Measurements from ENCODE around the gene TMEM61.

The TMEM61 gene

GRCh38 chr1:54945393-54945936, 35.0 kb upstream of the TMEM61 start:
- Histone ChIP-seq H2AFZ (ENCODE audit: low read depth) (peak overlapping the region; percentile 29; the same call in 1 of the 2 replicates), H3K9ac (no peak overlapping the region)

GRCh38 chr1:54947540-54947939, 32.9 kb upstream of the TMEM61 start:
- H3K4me1 ChIP-seq (ENCODE audit: low read depth, poor library complexity, severe bottlenecking) = no peaks in the 10 kb centered on the region
- H3K4me3 ChIP-seq (IDR thresholded peaks at IDR 0.05; ENCODE audit: insufficient read depth, low read depth, low read length) = no peak overlapping the region
- H3K27me3 ChIP-seq (ENCODE audit: insufficient read depth, low read depth) = no peaks in the 10 kb centered on the region
- TF ChIP-seq CTCF (conservative IDR thresholded peaks at IDR 0.05; ENCODE audit: low read depth, low read length) = no peak
- no peak overlapping the region for H3K4me2 ChIP-seq
- no peaks in the 10 kb centered on the region for H3K79me2 ChIP-seq (ENCODE audit: insufficient read depth, low read depth)
- no peaks in the 10 kb centered on the region for H3K36me3 ChIP-seq (ENCODE audit: insufficient read depth)
- H3K9ac ChIP-seq = no peak overlapping the region
- no peak overlapping the region for H3K27ac ChIP-seq
- no peak overlapping the region for H2AFZ ChIP-seq (ENCODE audit: low read depth)
- H4K20me1 ChIP-seq (ENCODE audit: insufficient read depth) = no peaks in the 10 kb centered on the region

More at GRCh38 chr1:54945393-54945936, 35.0 kb upstream of the TMEM61 start:
- no peaks in the 10 kb centered on the region for H3K4me1 ChIP-seq (ENCODE audit: low read depth, poor library complexity, severe bottlenecking)
- H4K20me1 ChIP-seq (ENCODE audit: insufficient read depth) = no peaks in the 10 kb centered on the region
- H3K79me2 ChIP-seq (ENCODE audit: insufficient read depth, low read depth) = no peaks in the 10 kb centered on the region
- H3K4me3 ChIP-seq (IDR thresholded peaks at IDR 0.05; ENCODE audit: insufficient read depth, low read depth, low read length) = no peak overlapping the region
- no peaks in the 10 kb centered on the region for H3K27me3 ChIP-seq (ENCODE audit: insufficient read depth, low read depth)
- no peak overlapping the region for H3K4me2 ChIP-seq
- H3K27ac ChIP-seq = no peak overlapping the region
- H3K36me3 ChIP-seq (ENCODE audit: insufficient read depth) = no peaks in the 10 kb centered on the region
- TF ChIP-seq CTCF (conservative IDR thresholded peaks at IDR 0.05; ENCODE audit: low read depth, low read length) = no peak

GRCh38 chr1:54949053-54949452, 31.4 kb upstream of the TMEM61 start:
- Histone ChIP-seq H3K4me3 (IDR thresholded peaks at IDR 0.05; ENCODE audit: insufficient read depth, low read depth, low read length) (no peak overlapping the region), H3K79me2 (ENCODE audit: insufficient read depth, low read depth) (no peaks in the 10 kb centered on the region), H3K9ac (no peak overlapping the region), H3K27ac (no peak overlapping the region), H3K4me2 (no peak overlapping the region), H3K36me3 (ENCODE audit: insufficient read depth) (no peaks in the 10 kb centered on the region), H3K4me1 (ENCODE audit: low read depth, poor library complexity, severe bottlenecking) (no peaks in the 10 kb centered on the region), H2AFZ (ENCODE audit: low read depth) (no peak overlapping the region), H4K20me1 (ENCODE audit: insufficient read depth) (no peaks in the 10 kb centered on the region), H3K27me3 (ENCODE audit: insufficient read depth, low read depth) (no peaks in the 10 kb centered on the region)
- TF ChIP-seq CTCF (conservative IDR thresholded peaks at IDR 0.05; ENCODE audit: low read depth, low read length) = no peak

- H3K4me3 ChIP-seq (IDR thresholded peaks at IDR 0.05; ENCODE audit: insufficient read depth, low read depth, low read length) = no peak overlapping the region
- no peak overlapping the region for H3K27ac ChIP-seq
- peak overlapping the region; percentile 73 for H2AFZ ChIP-seq (ENCODE audit: low read depth)
Observed at GRCh38 chr1:54950006-54950368, 30.4 kb upstream of the TMEM61 start.

More at GRCh38 chr1:54950006-54950368, 30.4 kb upstream of the TMEM61 start:
- Histone ChIP-seq H3K4me2 (no peak overlapping the region), H3K4me1 (ENCODE audit: low read depth, poor library complexity, severe bottlenecking) (no peaks in the 10 kb centered on the region), H3K27me3 (ENCODE audit: insufficient read depth, low read depth) (no peaks in the 10 kb centered on the region), H3K79me2 (ENCODE audit: insufficient read depth, low read depth) (no peaks in the 10 kb centered on the region), H3K36me3 (ENCODE audit: insufficient read depth) (no peaks in the 10 kb centered on the region), H3K9ac (no peak overlapping the region), H4K20me1 (ENCODE audit: insufficient read depth) (no peaks in the 10 kb centered on the region)
- no peak for TF ChIP-seq CTCF (conservative IDR thresholded peaks at IDR 0.05; ENCODE audit: low read depth, low read length)
